ENCODE data around the gene TAC4.

DNA sequence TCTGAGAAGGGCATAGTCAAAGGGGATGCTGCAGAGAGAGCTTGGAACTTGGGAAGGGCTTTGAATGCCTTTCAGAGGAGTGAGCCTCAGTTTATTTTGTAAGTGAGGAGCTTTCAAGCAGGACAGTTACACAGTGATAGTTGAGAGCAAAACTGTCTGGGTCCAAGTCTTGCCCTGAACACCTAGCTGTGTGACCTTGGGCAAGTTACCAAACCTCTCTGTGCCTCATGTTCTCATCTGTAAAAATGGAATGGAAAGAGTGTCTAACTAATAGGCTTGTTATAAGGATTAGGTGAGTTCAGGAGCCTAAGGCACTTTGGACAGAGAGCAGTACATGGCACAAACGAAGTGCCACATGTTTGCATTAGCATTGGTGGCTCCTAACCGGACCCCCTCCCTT is 27.0 kb upstream of the TAC4 start:
- TF ChIP-seq, protein P1, sequence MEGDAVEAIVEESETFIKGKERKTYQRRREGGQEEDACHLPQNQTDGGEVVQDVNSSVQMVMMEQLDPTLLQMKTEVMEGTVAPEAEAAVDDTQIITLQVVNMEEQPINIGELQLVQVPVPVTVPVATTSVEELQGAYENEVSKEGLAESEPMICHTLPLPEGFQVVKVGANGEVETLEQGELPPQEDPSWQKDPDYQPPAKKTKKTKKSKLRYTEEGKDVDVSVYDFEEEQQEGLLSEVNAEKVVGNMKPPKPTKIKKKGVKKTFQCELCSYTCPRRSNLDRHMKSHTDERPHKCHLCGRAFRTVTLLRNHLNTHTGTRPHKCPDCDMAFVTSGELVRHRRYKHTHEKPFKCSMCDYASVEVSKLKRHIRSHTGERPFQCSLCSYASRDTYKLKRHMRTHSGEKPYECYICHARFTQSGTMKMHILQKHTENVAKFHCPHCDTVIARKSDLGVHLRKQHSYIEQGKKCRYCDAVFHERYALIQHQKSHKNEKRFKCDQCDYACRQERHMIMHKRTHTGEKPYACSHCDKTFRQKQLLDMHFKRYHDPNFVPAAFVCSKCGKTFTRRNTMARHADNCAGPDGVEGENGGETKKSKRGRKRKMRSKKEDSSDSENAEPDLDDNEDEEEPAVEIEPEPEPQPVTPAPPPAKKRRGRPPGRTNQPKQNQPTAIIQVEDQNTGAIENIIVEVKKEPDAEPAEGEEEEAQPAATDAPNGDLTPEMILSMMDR (conservative IDR thresholded peaks at IDR 0.05; ENCODE audit: low read depth in 2 of 2), result no peak
- TF ChIP-seq POLR2AphosphoS5 (IDR thresholded peaks at IDR 0.05; ENCODE audit: low read depth), result no peak
- TF ChIP-seq EZH2 (IDR thresholded peaks at IDR 0.05; ENCODE audit: low read depth, unreplicated experiment), result no peak
- TF ChIP-seq, protein P2, sequence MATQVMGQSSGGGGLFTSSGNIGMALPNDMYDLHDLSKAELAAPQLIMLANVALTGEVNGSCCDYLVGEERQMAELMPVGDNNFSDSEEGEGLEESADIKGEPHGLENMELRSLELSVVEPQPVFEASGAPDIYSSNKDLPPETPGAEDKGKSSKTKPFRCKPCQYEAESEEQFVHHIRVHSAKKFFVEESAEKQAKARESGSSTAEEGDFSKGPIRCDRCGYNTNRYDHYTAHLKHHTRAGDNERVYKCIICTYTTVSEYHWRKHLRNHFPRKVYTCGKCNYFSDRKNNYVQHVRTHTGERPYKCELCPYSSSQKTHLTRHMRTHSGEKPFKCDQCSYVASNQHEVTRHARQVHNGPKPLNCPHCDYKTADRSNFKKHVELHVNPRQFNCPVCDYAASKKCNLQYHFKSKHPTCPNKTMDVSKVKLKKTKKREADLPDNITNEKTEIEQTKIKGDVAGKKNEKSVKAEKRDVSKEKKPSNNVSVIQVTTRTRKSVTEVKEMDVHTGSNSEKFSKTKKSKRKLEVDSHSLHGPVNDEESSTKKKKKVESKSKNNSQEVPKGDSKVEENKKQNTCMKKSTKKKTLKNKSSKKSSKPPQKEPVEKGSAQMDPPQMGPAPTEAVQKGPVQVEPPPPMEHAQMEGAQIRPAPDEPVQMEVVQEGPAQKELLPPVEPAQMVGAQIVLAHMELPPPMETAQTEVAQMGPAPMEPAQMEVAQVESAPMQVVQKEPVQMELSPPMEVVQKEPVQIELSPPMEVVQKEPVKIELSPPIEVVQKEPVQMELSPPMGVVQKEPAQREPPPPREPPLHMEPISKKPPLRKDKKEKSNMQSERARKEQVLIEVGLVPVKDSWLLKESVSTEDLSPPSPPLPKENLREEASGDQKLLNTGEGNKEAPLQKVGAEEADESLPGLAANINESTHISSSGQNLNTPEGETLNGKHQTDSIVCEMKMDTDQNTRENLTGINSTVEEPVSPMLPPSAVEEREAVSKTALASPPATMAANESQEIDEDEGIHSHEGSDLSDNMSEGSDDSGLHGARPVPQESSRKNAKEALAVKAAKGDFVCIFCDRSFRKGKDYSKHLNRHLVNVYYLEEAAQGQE (IDR thresholded peaks at IDR 0.05; ENCODE audit: unreplicated experiment), result no peak
- no peak for TF ChIP-seq EZH2phosphoT487 (IDR thresholded peaks at IDR 0.05; ENCODE audit: unreplicated experiment)
- TF ChIP-seq CREB1 (CRISPR knock-in tag; IDR thresholded peaks at IDR 0.05; ENCODE audit: low read depth), result no peak
- TF ChIP-seq JUNB (IDR thresholded peaks at IDR 0.05; ENCODE audit: unreplicated experiment), result no peak
